ENCODE measurements around the gene CLEC11A. TPM values are rescaled to one million over a fixed set of nuclear protein-coding genes. Genes with fewer than 3 reads are reported as not detected.

Gene CLEC11A
- total and polyA plus RNA-seq, 9 of the 15 experiments (the other 6 are each of a cell fraction or from before 2014, with no cell fraction given) = 0.39 to 43.9 (median 3.4) TPM

- peak in 1 of 2 experiments; percentile 11 for TF ChIP-seq E2F6 (IDR thresholded peaks at IDR 0.05; ENCODE audit: borderline replicate concordance in 1 of 2, extremely low read depth in 1 of 2, insufficient read depth in 1 of 2, insufficient read length in 1 of 2, low read depth in 1 of 2, low read length in 1 of 2, poor library complexity in 1 of 2, severe bottlenecking in 1 of 2)
- no peak for TF ChIP-seq TGIF2 (CRISPR knock-in tag; IDR thresholded peaks at IDR 0.05)
Observed at GRCh38 chr19:50735869-50736268, 12.7 kb downstream of the CLEC11A start (continued).

GRCh38 chr19:50736338-50736737, 13.2 kb downstream of the CLEC11A start:
- peak overlapping the region; percentile 53 for H3K27ac ChIP-seq (ENCODE audit: extremely low read depth, low read depth, low read length)
- ATAC-seq = no peak
- intact Hi-C loops (cut with micrococcal nuclease) = no loop called here
- peaks cover 29 to 44% of the 10 kb centered on the region in 2 experiments for H3K4me1 ChIP-seq (replicated peaks in 1 of 2; ENCODE audit: control insufficient read depth in 2 of 2, insufficient read depth in 2 of 2, low read length in 2 of 2)
- H4K20me1 ChIP-seq (replicated peaks; ENCODE audit: control insufficient read depth, insufficient read depth, low read length) = no peaks in the 10 kb centered on the region
- no peaks in the 10 kb centered on the region for H3K36me3 ChIP-seq (ENCODE audit: control insufficient read depth, insufficient read depth, low read length)
- BruUV-seq (replicated peaks) = no TSS peak
- CTCF ChIA-PET (ENCODE audit: low intra/inter-chr PET ratio) = no interaction called here
- H3K79me2 ChIP-seq (ENCODE audit: control insufficient read depth, insufficient read depth, low read length) = no peaks in the 10 kb centered on the region
- H3K9me1 ChIP-seq (ENCODE audit: control insufficient read depth, insufficient read depth, low read length) = no peaks in the 10 kb centered on the region
- peak overlapping the region; percentile 45 for H3K4me2 ChIP-seq (ENCODE audit: insufficient read depth, low read length)
- DNase-seq (ENCODE audit: extremely low read depth in 1 of 4, low spot score in 3 of 4) = no peak
- peak overlapping the region; percentile 95 for H2AFZ ChIP-seq (ENCODE audit: low read depth, low read length)
- FAIRE-seq = no peak
- no peaks in the 10 kb centered on the region for H3K27me3 ChIP-seq (ENCODE audit: control insufficient read depth in 2 of 2, insufficient read depth in 2 of 2, low read length in 2 of 2)
- POLR2A ChIA-PET = interaction anchor here (0.6 to 2.4 kb wide), 2 partner anchors 8 to 12 kb away, joined by 3 to 8 read pairs; no protein-coding TSS in a partner anchor
- no peak overlapping the region for H3K4me3 ChIP-seq
- WGBS (ENCODE audit: insufficient coverage, low coverage, missing lambda C conversion rate) = 27% methylated on average over 5 of the region's 5 CpGs
- no peaks in the 10 kb centered on the region for H3K9me3 ChIP-seq (replicated peaks; ENCODE audit: control insufficient read depth, insufficient read depth, low read depth, low read length)
- in situ Hi-C loops (cut with MboI) = no loop called here
- peak overlapping the region in 1 of 2 experiments; percentile 57; a peak in 2 of 4 replicates for H3K9ac ChIP-seq (ENCODE audit: insufficient read depth in 1 of 2, low read depth in 2 of 2, low read length in 2 of 2)
- TF ChIP-seq TOE1 (IDR thresholded peaks at IDR 0.05; ENCODE audit: borderline replicate concordance) = 0 out of 2 replicates have a peak, but pooled peaks have one; percentile 23
- no peak for TF ChIP-seq TOE1 (CRISPR knock-in tag; IDR thresholded peaks at IDR 0.05; ENCODE audit: borderline replicate concordance, low read depth)
- TF ChIP-seq CEBPB (tag; IDR thresholded peaks at IDR 0.05) = peak; percentile 55
- 0 out of 2 replicates have a peak, but pooled peaks have one; percentile 4 for TF ChIP-seq POLR2H (tag; IDR thresholded peaks at IDR 0.05; ENCODE audit: low read depth)
- no peak for TF ChIP-seq E2F1 (CRISPR knock-in tag; IDR thresholded peaks at IDR 0.05)
- 0 out of 2 replicates have a peak, but pooled peaks have one; percentile 26 for TF ChIP-seq HDGF (IDR thresholded peaks at IDR 0.05)
- TF ChIP-seq L3MBTL2 (IDR thresholded peaks at IDR 0.05) = no peak
- TF ChIP-seq TAF9B (IDR thresholded peaks at IDR 0.05; ENCODE audit: partially characterized antibody) = peak; percentile 29
- no peak for TF ChIP-seq E2F4 (CRISPR knock-in tag; IDR thresholded peaks at IDR 0.05; ENCODE audit: low read depth)
- 0 out of 4 replicates have a peak, but pooled peaks of 1 of the 2 experiments have one; percentile 22 for TF ChIP-seq MLLT1 (IDR thresholded peaks at IDR 0.05)
- TF ChIP-seq ZNF766 (CRISPR knock-in tag; conservative IDR thresholded peaks at IDR 0.05) = 0 out of 2 replicates have a peak, but pooled peaks have one; percentile 2
